ENCODE measurements around the gene MEF2C.

The MEF2C gene

DNA sequence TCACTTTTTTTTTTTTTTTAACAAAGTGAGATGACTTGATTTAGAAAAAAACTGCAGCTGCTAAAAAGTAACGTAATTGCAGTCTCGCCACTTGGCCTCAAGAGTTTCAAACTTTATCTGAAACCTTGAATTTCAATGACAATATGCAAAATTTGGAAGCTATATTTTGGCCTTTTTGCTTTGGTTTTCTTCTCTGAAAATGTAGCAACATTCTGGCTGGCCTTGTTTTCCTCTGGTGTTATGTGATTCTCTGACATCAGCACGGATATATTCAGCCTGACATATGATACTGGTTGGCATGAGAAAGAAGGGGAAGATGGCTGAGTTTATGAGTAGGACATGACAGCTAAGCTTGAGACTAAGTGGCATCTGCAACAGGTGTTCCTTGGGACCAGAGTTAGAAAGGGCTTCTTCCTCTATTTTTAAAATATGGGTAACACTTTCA lies 136.5 kb downstream of the MEF2C start:
- no peak for DNase-seq

DNA sequence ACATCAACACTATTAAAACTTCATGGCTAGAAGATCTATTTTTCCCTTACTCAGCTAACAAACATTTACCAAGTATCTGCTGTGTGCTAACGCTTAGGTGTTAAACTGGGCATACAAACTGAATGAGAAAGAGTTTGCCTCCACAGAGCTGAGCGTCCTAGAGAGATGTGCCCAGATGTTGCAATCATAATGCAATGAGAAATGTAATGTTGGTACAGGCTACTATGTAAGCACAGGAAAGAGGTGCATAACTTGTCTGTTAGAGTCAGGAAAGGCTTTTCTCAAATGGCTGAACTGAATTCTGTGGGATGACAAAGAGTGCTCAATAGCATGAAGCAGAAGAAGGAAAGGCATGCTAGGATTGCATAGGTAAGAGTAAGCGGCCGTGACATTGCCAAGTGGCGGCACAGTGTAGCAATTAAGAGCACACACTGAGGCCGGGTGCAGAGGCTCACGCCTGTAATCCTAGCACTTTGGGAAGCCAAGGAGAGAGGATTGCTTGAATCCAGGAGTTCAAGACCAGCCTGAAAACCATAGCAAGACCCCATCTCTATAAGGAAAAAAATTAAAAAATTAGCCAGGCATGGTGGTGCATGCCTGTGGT lies 137.8 kb downstream of the MEF2C start:
- no peak for DNase-seq

DNA sequence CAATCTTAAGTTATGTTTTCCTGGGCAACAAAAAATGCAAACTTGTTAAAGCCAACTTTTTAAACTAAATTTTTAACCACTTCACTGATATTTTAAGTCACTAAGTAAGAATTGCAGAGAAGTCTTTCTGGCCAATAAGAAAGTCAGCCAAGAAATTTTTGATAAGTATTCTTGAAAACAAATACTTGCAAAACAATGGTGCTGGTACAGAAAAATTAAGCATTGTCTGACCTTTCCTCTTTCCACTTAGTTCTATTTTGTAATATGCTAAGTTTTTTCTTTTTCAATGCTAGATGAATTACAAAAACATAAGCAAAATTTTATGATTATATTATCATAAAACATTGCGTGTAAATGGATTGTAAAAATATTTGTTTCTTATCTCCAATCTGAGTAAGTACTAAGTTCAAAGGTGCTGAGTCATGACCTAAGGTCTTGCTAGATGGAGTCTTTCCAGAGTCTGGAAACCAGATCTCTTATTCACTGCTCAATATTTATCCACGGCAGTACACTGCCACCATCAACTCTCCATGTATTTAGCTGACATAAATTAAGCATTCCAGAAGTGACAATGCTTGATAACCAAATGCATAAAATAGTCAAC lies 139.7 kb downstream of the MEF2C start:
- no peak for DNase-seq

DNA sequence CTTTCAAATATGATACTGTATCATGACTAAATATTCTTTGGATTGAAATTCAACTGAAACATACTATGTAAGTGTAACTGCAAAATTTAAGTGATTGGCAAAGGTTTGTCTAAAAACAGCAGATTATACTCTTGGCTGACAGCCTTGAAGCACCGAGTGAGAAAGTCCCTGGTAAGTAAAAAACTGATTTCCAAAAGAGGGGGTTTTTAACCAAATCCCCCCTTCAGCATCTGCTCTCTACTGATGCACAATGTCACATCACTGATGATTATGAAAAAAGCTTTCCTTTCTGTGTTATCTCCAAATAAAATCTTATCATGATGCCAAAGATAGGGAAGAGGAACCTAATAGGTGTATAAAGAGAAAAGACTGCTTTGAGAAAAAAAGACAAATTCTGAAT lies 141.0 kb downstream of the MEF2C start:
- no peak for DNase-seq

DNA sequence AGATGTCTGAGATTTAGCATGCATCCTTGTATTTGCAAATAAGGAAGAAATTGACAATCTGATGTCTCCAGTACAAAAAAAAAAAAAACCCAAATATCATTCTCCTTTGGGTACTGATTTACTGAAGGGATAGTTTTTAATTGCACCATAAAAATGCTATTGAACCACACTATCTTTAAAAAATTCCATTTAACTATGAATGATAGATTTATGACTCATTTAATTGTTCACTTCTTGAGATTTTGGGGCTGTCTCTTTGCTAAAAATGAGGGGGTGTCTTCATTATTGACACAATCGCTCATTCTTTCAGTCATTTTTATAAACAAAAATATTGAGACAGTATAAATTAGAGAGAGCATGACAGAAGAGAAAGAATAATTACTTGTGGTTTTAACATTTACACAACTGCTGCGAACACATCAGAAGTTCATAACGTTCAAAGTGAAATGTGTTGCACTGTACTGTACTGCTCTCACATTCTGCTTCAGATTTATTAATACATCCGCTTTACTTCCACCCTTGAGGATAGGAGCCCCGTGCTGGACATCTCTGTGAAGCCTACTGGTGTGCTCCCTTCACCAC lies 142.3 kb downstream of the MEF2C start:
- no peak for DNase-seq

DNA sequence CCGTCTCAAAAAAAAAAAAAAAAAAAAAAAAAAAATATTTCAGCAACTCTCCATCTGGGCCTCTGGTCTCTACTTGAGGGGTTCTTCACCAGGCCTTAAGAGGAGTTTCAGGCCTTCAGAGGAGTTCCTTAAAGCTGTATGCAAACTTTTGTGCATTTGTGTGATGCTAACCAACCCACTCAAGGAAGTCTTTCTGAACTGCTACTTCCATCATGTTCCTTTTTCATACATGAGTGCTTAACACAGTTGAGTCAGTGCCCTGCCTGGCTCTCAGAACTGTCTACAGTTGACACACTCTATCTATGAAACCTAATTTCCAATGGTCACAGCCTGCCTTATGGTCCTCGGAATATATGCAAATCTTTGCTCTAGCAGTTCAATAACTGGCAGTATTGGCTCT lies 146.5 kb downstream of the MEF2C start:
- DNase-seq: no peak

DNA sequence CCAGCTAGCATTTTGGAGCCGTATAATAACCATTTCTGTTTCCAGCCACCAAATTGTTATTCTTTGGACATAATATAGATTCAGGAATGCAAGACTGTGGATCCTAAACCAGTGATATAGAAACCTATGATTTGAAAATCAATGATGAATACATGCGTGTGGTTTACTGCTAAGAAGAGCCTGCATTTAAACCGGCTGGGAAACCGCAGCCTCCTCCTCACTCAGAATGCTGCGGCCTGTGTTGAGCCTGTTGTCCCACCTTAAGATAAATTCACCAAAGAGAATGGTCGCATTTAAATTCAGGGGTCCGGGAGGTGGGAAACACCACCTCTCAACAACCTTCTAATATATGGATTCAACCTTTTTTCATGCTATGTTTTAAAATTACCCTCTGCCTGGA lies 148.0 kb downstream of the MEF2C start:
- no peak for DNase-seq

DNA sequence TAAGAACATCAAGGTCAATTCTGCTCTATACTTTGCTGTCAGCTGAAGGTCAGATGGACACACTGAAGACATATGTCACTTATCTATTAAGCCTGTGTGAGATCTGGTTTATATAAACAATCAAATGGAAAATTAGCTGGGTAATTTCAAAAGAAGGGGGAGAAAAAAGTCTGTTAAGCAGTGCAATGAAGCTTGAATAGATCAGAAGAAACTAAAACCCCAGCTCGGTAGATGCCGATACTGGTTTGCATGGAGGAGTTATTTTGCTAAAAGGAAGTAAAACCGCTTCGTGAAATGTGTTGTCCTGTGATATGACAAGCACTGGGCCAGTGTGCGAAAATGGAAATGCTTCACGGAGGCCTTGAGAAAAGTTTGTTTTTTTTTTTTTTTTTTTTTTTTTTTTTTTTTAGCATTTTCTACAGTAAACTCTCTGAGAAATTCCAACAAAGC lies 148.8 kb downstream of the MEF2C start:
- DNase-seq: no peak

DNA sequence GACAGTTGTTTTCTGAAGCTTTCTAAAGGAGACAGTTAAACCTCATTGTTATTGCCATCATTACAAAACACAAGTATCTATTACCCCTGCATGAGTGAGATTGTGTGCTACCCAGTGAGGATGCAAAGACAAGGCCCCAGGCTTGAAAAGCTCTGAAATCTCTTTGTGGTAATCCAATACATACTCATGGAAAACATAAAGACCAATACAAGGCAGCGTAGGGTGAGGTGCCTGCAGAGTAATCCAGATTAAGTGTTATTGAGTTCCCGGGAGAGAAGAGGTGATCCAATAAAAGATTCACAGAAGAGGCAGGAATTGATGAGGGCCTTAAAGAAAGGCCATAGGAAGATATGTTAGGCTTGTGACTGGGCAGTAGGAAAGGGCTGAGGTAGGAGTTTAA lies 150.1 kb downstream of the MEF2C start:
- no peak for DNase-seq

DNA sequence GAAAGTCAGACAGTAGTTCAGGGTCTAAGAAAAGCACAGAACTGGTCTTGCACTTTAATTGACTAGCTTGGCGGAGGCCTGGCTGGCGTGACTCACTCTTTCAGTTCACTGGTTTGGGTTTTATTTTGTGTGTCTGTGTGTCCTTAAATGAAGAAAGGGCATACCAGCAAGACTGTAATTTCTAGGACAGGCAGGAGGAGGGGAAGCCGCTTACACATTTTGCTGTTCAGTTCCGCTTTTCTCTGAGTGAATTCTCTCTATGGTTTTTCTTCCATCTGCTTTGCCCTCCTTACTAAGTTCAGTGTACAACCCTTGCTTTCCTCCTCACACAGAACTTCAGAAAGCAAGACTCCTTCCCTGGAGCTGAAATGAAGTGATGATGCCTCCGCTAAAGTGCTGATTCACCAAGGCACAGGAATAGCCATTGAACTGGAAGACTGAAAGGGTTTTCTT lies 150.8 kb downstream of the MEF2C start:
- no peak for DNase-seq

DNA sequence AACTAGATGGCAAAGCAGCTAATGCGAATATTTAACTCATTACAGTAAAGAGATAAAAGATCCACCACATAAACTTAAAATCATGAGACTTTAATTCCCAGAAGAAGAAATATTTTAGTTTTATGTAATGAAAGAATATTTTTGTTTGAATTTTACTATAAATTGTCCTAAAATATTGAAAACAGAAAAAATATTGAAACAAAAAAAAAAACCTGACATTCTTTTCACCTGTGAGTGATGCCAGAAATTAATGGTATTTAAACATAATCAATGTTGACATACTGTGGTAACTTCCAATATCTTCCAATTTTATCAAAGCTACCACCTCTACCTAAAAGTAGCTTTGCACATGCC lies 153.2 kb downstream of the MEF2C start:
- DNase-seq: no peak

DNA sequence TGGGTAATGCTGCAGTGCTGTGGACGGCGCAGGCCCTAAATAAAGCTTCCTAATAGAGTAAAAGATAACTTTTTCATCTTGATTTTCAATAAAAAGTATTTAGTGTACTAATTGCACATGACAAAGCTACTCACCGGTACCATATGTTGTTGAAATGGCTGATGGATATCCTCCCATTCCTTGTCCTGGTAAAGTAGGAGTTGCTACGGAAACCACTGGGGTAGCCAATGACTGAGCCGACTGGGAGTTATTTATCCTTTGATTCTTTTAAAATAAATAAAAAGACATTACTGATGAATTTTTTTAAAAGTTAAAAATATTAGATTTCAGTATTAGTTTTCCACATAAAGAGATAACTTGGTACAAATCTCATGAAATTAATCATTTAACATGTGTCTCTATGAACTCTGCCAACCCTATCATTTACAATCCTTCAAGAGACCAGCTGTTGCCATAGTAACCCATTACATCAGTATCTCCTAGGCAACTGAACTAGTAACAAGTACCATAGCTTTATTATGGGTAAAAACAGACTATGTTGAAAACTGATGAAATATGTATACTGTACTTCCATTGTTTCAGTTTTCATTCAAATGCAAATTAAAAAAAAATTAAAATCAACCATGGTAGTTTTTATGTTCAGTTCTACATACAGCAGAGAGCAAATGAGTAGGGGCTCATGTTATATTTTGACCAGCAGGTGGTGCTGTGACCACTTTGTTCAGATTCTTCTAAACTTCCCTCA lies 153.7 kb downstream of the MEF2C start:
- peak; percentile 98 for DNase-seq

DNA sequence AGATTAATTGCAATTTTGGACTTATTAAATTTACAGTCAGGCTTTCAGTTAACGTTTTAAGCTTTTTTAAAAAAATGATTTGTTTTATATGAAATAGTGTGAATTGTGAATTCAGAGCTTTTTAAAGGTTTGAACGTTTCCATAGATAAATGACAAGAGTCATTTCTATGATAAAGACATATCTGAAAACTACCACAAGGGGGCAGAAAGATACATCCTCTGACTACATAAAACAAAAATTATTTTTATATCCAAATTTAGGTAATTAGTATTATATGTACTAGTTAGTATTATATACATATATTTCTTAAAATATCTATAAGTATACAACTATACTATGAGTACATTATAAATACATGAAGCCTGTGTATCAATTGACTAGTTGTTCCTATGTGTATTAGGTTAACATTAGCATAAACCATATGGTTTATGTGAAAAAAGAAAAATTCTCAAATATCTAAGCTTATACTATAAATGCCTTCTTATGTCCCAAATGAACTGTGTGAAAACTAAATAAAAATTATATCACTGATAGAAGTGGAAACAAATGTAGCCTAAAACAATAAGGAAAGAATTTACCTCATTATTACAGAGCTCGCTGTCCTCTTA lies 155.2 kb downstream of the MEF2C start:
- DNase-seq: peak; percentile 34

DNA sequence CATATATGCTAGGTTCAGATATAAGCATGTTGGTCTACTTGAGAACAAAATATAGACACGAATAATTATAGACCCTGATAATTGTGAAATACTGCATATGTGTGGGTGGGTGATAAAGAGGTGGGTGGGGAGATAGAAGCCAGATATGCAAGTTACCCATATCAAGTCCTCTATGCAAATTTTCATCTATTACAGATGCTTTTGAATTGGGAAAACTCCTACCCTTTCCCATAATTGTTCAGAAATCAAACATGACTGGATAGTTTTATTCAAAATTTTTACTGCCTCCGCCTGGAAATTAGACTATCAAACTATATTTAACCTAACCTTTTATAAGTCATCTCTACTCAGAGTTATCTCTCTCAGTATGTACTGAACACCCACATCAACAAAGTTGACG lies 157.5 kb downstream of the MEF2C start:
- no peak for DNase-seq

DNA sequence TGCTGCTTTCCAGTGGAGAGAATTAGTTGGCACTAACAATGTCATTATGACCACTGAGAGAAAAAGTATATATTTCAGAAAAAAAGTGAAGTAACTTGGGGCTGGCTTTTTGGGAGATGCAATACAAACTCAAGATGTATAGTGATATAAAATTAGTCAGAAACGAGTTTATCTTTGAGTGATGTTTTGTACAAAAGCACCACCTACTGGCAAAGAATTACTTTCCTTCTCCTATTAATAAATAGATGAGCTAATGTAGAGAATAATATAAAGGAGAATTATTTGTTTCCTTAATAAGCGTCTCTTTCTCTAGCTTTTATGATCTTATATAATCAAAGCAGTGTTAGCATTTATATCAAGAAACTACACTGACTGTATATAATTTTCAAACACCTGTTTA lies 158.8 kb downstream of the MEF2C start:
- DNase-seq: no peak

DNA sequence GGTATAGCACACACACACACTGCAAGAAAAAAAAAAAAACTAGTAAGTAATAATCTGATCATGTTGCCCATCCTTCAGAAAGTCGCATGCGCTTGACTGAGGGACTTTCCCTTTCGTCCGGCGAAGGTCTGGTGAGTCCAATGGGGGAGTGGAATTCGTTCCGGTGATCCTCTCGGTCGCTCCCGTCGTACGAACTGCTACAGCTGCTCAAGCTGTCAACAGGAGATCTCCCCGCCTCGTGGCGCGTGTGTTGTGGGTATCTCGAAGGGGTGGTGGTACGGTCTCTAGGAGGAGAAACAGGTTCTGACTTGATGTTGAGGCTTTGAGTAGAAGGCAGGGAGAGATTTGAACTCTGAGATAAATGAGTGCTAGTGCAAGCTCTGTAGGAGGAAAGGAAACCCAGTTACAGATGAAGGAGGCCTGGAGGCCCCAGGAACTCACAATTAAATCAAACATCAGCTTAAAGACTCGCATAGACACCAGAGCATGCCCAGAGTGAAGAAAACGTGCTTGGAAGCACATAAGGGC lies 160.4 kb downstream of the MEF2C start:
- DNase-seq: no peak

DNA sequence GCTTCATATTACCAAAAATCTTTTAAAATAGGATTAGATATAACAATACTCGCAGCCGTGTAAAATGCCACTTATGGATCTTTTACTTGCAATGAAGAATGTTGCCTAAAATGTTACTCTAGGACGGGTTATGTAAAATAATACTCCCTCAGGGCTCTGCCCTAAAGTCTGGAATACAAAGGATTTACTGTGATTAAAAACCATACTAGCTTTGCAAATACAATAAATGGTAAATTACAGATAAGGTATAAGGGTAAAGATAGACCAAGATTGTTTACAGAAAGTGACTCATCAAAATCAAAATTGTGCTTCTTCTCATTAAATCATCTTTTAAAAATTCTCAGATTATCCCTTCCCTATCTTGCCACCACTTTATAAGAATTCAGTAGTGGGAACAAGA lies 163.6 kb downstream of the MEF2C start:
- DNase-seq: no peak

DNA sequence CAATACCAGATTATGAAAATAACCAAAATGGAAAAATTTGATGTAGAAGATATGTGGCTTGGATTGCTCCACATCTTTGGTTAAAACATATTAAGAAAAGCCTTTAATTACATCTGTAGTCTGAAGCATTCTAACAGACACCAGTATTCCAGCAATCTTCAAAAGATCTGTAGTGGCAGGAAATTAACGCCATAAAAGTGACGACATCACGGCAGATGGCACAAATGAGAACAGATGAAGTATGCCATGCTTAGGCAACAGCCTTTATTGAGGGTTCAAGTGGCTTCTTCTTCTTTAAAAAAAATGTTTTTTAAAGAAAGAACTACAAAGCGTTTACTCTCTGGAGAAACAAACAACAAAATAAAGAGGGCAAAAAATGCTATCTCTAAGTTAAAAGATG lies 164.2 kb downstream of the MEF2C start:
- no peak for DNase-seq

DNA sequence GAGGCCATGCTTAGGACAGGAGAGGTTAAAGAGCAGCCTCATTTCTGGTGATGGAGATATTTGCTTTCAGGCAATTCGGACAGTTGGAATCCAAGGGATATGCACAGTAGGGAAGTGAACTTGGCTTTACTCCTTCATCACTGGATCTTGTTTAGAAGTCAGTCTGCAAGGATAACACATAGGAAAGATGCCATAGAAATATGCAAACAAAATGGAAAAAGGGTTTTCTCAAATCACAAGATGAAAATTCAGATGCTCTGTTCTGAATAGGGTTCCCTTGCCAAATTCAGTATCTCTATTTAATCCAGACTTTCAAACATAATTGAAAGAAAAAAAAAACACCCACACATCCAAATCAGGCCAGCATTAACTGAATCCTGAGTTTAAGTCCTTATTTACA lies 166.9 kb downstream of the MEF2C start:
- DNase-seq: no peak

DNA sequence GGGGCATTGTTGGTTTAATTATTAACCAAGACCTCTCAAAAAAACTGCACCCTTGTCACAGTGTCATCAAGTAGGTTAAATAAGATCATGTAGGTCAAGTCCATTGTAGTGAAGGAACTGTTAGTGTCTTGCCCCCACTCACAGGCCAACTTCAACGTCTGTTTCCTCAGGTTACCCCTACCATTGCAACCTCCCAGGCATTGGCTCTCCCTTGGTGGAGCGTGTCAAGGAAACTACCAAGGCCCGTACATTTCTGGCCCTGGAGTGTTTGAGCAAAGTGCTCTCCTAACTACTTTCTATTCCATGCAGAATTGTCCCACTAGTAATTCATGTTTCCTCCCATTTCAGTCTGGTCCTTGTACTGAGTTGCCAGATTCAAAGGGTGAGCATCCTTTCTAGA lies 167.5 kb downstream of the MEF2C start:
- DNase-seq: no peak

DNA sequence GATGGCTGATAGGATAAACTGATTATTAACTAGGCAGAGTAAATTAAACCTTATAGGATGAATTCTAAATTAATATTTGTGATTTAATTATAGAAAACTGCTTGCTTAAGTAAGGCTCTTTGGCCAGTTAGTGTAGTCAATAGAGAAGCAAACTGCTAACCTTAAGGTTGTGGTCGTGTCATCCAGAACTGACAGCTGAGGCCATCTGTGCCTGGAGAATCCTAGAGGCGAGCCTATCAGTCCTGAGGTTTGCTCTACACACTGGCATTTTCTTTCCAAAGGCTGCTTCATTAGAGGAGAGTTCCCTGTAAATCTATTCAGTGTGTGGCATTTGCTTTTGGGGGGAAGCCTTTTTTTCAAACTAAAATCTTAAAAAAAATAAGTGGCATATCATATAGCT lies 169.2 kb downstream of the MEF2C start:
- no peak for DNase-seq

DNA sequence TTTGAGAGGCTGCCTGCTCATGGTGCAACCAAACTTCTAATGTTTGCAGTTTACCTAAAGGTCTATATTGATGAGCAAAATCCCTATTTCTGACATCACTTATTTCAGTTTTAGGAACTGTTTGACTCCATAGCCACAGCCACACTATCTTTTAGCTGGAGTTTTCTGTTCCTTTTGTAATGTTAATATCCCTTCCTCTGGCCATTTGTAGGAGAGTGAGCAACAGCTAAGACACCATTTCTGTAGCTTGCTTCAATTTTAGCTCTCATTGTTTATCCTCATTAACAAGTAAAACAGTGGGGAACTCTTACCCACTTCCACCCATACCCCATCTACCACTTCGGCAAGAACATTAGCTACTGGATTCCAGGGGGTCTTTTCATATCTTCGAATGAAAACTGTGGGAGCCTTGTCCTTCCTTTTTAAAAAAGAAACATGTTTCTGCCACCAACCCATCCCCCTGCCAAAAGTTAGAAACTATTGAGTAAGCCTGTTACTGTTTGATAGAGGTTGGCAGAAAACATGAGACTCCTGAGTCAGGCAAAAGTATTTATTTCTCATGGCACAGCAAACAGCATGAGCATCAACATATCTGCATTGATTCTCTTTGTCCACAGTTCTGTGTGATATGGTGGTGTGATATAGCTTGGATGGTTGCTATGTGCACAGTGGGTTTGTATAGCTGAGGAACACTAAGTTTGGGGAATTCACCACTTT lies 174.1 kb downstream of the MEF2C start:
- DNase-seq: no peak

DNA sequence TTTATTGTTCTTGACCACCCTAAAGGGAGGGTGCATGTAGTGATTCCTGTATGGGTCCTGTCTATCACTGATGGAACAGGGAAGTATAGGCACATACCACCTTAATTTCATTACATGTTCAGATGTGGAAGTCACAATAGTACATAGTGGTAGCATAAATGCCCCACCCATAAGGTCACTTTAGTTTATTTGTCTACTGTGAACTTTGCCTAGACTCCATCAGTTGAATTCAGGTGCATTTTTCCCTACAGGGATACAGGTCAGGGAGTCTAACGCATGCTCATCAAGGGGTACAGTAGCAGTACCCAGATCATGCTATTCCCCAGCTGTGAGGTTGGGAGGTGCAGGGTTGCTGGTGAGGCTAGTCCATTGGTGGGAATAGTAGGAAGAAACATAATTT lies 175.0 kb downstream of the MEF2C start:
- DNase-seq: no peak
